ENCODE data around the gene THOC5.
A peak's percentile ranks its signal among the peaks of the same experiment; 100 is the strongest.

The THOC5 gene

DNA sequence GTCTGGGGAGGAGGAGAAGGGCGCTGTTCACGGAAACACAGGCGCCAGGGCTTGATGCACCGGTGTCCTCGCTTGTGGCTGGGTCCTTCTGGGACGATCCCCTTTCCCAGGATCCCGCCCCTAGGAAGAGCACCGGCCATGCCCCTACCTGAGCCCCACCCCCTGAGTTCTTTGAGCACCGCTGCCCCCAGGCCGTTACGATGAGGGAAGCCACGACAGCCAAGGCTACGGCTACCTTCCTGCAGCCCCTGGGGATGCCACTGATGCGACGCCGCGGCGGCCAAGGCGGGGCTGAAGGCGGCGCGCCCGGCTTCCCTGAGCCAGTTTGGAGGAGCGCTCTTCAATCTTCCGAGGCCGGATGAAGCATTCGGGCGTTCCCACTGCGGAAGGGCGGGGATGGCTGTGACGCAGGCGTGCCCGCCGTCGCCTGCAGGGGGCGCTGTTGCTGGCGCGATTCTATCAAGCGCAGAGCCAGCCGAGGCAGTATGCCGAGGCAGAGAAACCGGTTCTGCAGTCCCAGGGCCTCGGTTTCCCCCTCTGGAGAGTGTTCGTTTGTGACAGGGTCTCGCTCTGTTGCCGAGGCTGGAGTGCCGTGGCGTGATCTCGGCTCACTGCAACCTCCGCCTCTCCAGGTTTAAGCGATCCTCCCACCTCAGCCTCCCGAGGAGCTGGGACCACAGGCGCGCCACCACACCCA lies 83.2 kb downstream of the THOC5 start:
- Histone ChIP-seq H3K9ac (ENCODE audit: low read length) (no peak overlapping the region), H3K9me2 (replicated peaks; ENCODE audit: insufficient read depth, low read length) (no peaks in the 10 kb centered on the region), H2AFZ (ENCODE audit: low read depth, low read length, severe bottlenecking) (no peak overlapping the region), H4K20me1 (ENCODE audit: low read depth, low read length) (no peaks in the 10 kb centered on the region), H3K36me3 (ENCODE audit: low read length) (no peaks in the 10 kb centered on the region), H3K27me3 (ENCODE audit: low read length) (no peaks in the 10 kb centered on the region), H3K4me2 (ENCODE audit: low read depth, low read length, poor library complexity, severe bottlenecking) (peak overlapping the region; percentile 50), H3K4me3 (ENCODE audit: insufficient read depth, low read length, poor library complexity, severe bottlenecking) (no peak overlapping the region), H3K27ac (ENCODE audit: low read depth, low read length) (no peak overlapping the region), H3K79me2 (ENCODE audit: insufficient read depth, low read length) (no peaks in the 10 kb centered on the region), H3F3A (ENCODE audit: insufficient read depth) (no peaks in the 10 kb centered on the region), H3K9me3 (ENCODE audit: insufficient read depth, low read length) (no peaks in the 10 kb centered on the region)
- TF ChIP-seq, protein P1, sequence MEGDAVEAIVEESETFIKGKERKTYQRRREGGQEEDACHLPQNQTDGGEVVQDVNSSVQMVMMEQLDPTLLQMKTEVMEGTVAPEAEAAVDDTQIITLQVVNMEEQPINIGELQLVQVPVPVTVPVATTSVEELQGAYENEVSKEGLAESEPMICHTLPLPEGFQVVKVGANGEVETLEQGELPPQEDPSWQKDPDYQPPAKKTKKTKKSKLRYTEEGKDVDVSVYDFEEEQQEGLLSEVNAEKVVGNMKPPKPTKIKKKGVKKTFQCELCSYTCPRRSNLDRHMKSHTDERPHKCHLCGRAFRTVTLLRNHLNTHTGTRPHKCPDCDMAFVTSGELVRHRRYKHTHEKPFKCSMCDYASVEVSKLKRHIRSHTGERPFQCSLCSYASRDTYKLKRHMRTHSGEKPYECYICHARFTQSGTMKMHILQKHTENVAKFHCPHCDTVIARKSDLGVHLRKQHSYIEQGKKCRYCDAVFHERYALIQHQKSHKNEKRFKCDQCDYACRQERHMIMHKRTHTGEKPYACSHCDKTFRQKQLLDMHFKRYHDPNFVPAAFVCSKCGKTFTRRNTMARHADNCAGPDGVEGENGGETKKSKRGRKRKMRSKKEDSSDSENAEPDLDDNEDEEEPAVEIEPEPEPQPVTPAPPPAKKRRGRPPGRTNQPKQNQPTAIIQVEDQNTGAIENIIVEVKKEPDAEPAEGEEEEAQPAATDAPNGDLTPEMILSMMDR (IDR thresholded peaks at IDR 0.05; ENCODE audit: insufficient read depth, low read length, poor library complexity, severe bottlenecking): peak; percentile 80
- TF ChIP-seq EZH2phosphoT487 (conservative IDR thresholded peaks at IDR 0.05; ENCODE audit: low read length): no peak

DNA sequence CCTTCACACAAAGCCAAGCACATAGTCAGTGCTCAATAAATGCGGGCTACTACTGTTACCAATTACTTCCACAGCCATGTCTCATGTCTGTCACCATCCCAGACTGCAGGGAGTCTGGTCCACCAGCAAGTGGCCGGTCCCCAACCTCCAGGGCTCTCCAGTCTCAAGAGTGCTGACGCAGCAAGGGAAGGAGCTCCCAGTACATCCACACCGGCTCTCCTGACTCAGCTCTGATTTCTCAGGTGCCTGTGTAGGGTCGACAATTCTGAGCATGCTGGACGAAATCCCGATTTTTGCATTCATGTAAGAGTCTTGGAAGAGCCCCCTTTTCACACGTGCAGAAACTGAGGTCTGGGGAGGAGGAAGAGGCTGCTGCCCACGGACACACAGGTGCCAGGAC lies 83.8 kb downstream of the THOC5 start:
- Histone ChIP-seq H3K4me2 (ENCODE audit: low read depth, low read length, poor library complexity, severe bottlenecking) (peak overlapping the region; percentile 50), H2AFZ (ENCODE audit: low read depth, low read length, severe bottlenecking) (no peak overlapping the region), H3K4me3 (ENCODE audit: insufficient read depth, low read length, poor library complexity, severe bottlenecking) (no peak overlapping the region), H3F3A (ENCODE audit: insufficient read depth) (no peaks in the 10 kb centered on the region), H3K27ac (ENCODE audit: low read depth, low read length) (no peak overlapping the region), H3K36me3 (ENCODE audit: low read length) (no peaks in the 10 kb centered on the region), H3K79me2 (ENCODE audit: insufficient read depth, low read length) (no peaks in the 10 kb centered on the region), H3K27me3 (ENCODE audit: low read length) (no peaks in the 10 kb centered on the region), H3K9me2 (replicated peaks; ENCODE audit: insufficient read depth, low read length) (no peaks in the 10 kb centered on the region), H3K9ac (ENCODE audit: low read length) (no peak overlapping the region), H3K9me3 (ENCODE audit: insufficient read depth, low read length) (no peaks in the 10 kb centered on the region), H4K20me1 (ENCODE audit: low read depth, low read length) (no peaks in the 10 kb centered on the region)
- TF ChIP-seq, protein P1 (IDR thresholded peaks at IDR 0.05; ENCODE audit: insufficient read depth, low read length, poor library complexity, severe bottlenecking): no peak
- no peak for TF ChIP-seq EZH2phosphoT487 (conservative IDR thresholded peaks at IDR 0.05; ENCODE audit: low read length)

DNA sequence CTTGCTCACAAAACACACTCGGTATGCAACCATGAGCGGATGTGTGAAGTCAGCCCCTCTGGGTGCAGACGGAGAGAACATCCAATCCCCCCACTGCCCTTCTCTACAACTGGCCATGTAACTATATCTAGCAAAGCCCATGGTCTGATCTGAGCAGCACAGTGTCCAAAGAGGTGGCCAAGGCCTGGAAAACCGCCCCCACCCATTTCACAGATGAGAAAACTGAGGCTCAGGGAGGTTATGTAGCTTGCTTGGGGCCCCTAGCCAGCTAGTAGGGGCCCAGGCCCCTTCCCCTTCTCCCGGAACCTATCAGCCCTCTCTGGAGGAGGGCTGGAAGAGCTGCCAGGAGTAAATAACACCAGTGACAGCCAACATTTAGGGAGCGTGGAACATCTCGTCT lies 89.0 kb downstream of the THOC5 start:
- no peak overlapping the region for H3K27ac ChIP-seq (ENCODE audit: low read depth, low read length)
- H3K36me3 ChIP-seq (ENCODE audit: low read length): no peaks in the 10 kb centered on the region
- H3K4me3 ChIP-seq (ENCODE audit: insufficient read depth, low read length, poor library complexity, severe bottlenecking): no peak overlapping the region
- H3K79me2 ChIP-seq (ENCODE audit: insufficient read depth, low read length): no peaks in the 10 kb centered on the region
- H3K27me3 ChIP-seq (ENCODE audit: low read length): no peaks in the 10 kb centered on the region
- H3F3A ChIP-seq (ENCODE audit: insufficient read depth): no peaks in the 10 kb centered on the region
- no peaks in the 10 kb centered on the region for H3K9me2 ChIP-seq (replicated peaks; ENCODE audit: insufficient read depth, low read length)
- no peak overlapping the region for H2AFZ ChIP-seq (ENCODE audit: low read depth, low read length, severe bottlenecking)
- no peaks in the 10 kb centered on the region for H4K20me1 ChIP-seq (ENCODE audit: low read depth, low read length)
- TF ChIP-seq EZH2phosphoT487 (conservative IDR thresholded peaks at IDR 0.05; ENCODE audit: low read length): no peak
- TF ChIP-seq, protein P1 (IDR thresholded peaks at IDR 0.05; ENCODE audit: insufficient read depth, low read length, poor library complexity, severe bottlenecking): no peak
- no peak overlapping the region for H3K4me2 ChIP-seq (ENCODE audit: low read depth, low read length, poor library complexity, severe bottlenecking)
- H3K9ac ChIP-seq (ENCODE audit: low read length): no peak overlapping the region
- no peaks in the 10 kb centered on the region for H3K9me3 ChIP-seq (ENCODE audit: insufficient read depth, low read length)
